MM.1S (cell line): ENCODE results near the gene BAZ1B.

Source experiments
- DNase-seq: peaks from one replicate; pipeline ENCODE4 v3.0.0-alpha.2; 2015
- H2AFZ ChIP-seq: fragments of 300-600 bp; sonication (generic); 2 replicates; pipeline ENCODE4 v1.6.0; 2016; ENCODE audit warnings: antibody characterized with exemption, low read length
- H3F3A ChIP-seq: fragments of 300-600 bp; sonication (generic); 2 replicates; pipeline ENCODE4 v1.6.1; 2016; ENCODE audit warnings: mild to moderate bottlenecking, antibody characterized with exemption, low read length, moderate library complexity, mixed read lengths; ENCODE audit not compliant: insufficient read depth
- H3K27ac ChIP-seq: fragments of 300-600 bp; sonication (generic); 2 replicates; pipeline ENCODE4 v1.5.1; 2016; ENCODE audit warnings: mild to moderate bottlenecking, low read length
- H3K27me3 ChIP-seq: fragments of 300-600 bp; sonication (generic); replicated peaks from 2 replicates; pipeline ENCODE4 v1.6.0; 2016; ENCODE audit warnings: low read length; ENCODE audit not compliant: insufficient read depth
- H3K36me3 ChIP-seq: fragments of 300-600 bp; sonication (generic); replicated peaks from 2 replicates; pipeline ENCODE4 v1.6.1; 2016; ENCODE audit warnings: mild to moderate bottlenecking, low read length, mixed read lengths; ENCODE audit not compliant: insufficient read depth
- H3K4me1 ChIP-seq: fragments of 300-600 bp; sonication (generic); 2 replicates; pipeline ENCODE4 v1.6.1; 2016; ENCODE audit warnings: low read length, mixed read lengths
- H3K4me2 ChIP-seq: fragments of 300-600 bp; sonication (generic); 2 replicates; pipeline ENCODE4 v1.6.0; 2016; ENCODE audit warnings: low read depth, low read length
- H3K4me3 ChIP-seq: fragments of 300-600 bp; sonication (generic); 2 replicates; pipeline ENCODE4 v1.5.1; 2016; ENCODE audit warnings: low read length, mixed read lengths
- H3K79me2 ChIP-seq: fragments of 300-600 bp; sonication (generic); 2 replicates; pipeline ENCODE4 v1.6.1; 2016; ENCODE audit warnings: mixed run types, low read length, mixed read lengths
- H3K9ac ChIP-seq: fragments of 300-600 bp; sonication (generic); 2 replicates; pipeline ENCODE4 v1.6.1; 2016; ENCODE audit warnings: low read length, mixed read lengths
- H3K9me2 ChIP-seq: fragments of 300-600 bp; sonication (generic); replicated peaks from 2 replicates; pipeline ENCODE4 v1.6.1; 2016; ENCODE audit warnings: mild to moderate bottlenecking, low read length, mixed read lengths; ENCODE audit not compliant: insufficient read depth
- H3K9me3 ChIP-seq: fragments of 300-600 bp; sonication (generic); replicated peaks from 2 replicates; pipeline ENCODE4 v1.6.1; 2016; ENCODE audit warnings: mild to moderate bottlenecking, low read length, mixed read lengths; ENCODE audit not compliant: insufficient read depth
- H4K20me1 ChIP-seq: fragments of 300-600 bp; sonication (generic); 2 replicates; pipeline ENCODE4 v1.6.1; 2016; ENCODE audit warnings: mild to moderate bottlenecking, low read length, moderate library complexity, mixed read lengths; ENCODE audit not compliant: insufficient read depth
- CTCF ChIP-seq: fragments of 300-600 bp; sonication (generic); IDR thresholded peaks from 2 replicates; pipeline ENCODE4 v1.5.1; 2016; ENCODE audit warnings: antibody characterized with exemption, low read length, mixed read lengths
- EZH2 ChIP-seq: fragments of 300-600 bp; sonication (generic); optimal IDR thresholded peaks from 2 replicates; pipeline ENCODE3; 2017; ENCODE audit warnings: low read depth, mild to moderate bottlenecking, antibody characterized with exemption, low read length, mixed read lengths
- EZH2phosphoT487 ChIP-seq: fragments of 300-600 bp; sonication (generic); IDR thresholded peaks from 2 replicates; pipeline ENCODE4 v1.6.1; 2018; ENCODE audit warnings: antibody characterized with exemption, low read length

The BAZ1B gene

GRCh38 chr7:73463260-73463659 is 58.8 kb downstream of the BAZ1B start:
- H3K27ac ChIP-seq = no peak overlapping the region
- H2AFZ ChIP-seq = no peak overlapping the region
- peaks cover 31% of the 10 kb centered on the region for H3K36me3 ChIP-seq
- H3K9ac ChIP-seq = no peak overlapping the region
- no peak overlapping the region for H3K4me2 ChIP-seq
- H3K27me3 ChIP-seq = no peaks in the 10 kb centered on the region
- TF ChIP-seq CTCF (no peak), EZH2phosphoT487 (no peak), EZH2 (no peak)
- DNase-seq = no peak
- no peaks in the 10 kb centered on the region for H4K20me1 ChIP-seq
- no peaks in the 10 kb centered on the region for H3K4me1 ChIP-seq
- H3K79me2 ChIP-seq = peaks cover 50% of the 10 kb centered on the region
- H3K4me3 ChIP-seq = no peak overlapping the region
- no peaks in the 10 kb centered on the region for H3K9me2 ChIP-seq
- H3F3A ChIP-seq = no peaks in the 10 kb centered on the region; the same call in 1 of the 2 replicates
- no peaks in the 10 kb centered on the region for H3K9me3 ChIP-seq

GRCh38 chr7:73461782-73462285 is 60.3 kb downstream of the BAZ1B start:
- H3K27ac ChIP-seq = no peak overlapping the region
- no peak overlapping the region for H3K9ac ChIP-seq
- peaks cover 50% of the 10 kb centered on the region for H3K79me2 ChIP-seq
- no peak overlapping the region for H3K4me3 ChIP-seq
- H3K27me3 ChIP-seq = no peaks in the 10 kb centered on the region
- no peaks in the 10 kb centered on the region for H3K9me2 ChIP-seq
- H3K4me1 ChIP-seq = no peaks in the 10 kb centered on the region
- peaks cover 34% of the 10 kb centered on the region for H3K36me3 ChIP-seq
- no peak overlapping the region for H2AFZ ChIP-seq
- no peak overlapping the region for H3K4me2 ChIP-seq
- H3K9me3 ChIP-seq = no peaks in the 10 kb centered on the region
- TF ChIP-seq EZH2 = no peak
- TF ChIP-seq CTCF = no peak
- TF ChIP-seq EZH2phosphoT487 = no peak
- no peak for DNase-seq
- no peaks in the 10 kb centered on the region for H4K20me1 ChIP-seq
- no peaks in the 10 kb centered on the region; the same call in 1 of the 2 replicates for H3F3A ChIP-seq

- Histone ChIP-seq H3K4me3 (no peak overlapping the region), H3K27me3 (no peaks in the 10 kb centered on the region), H3F3A (peaks cover 3% of the 10 kb centered on the region), H3K4me2 (no peak overlapping the region), H3K9ac (no peak overlapping the region), H3K9me2 (no peaks in the 10 kb centered on the region), H3K36me3 (peaks cover 21% of the 10 kb centered on the region), H3K9me3 (no peaks in the 10 kb centered on the region), H3K79me2 (peaks cover 37% of the 10 kb centered on the region), H3K27ac (no peak overlapping the region), H2AFZ (no peak overlapping the region), H3K4me1 (no peaks in the 10 kb centered on the region), H4K20me1 (no peaks in the 10 kb centered on the region)
- no peak for DNase-seq
- TF ChIP-seq EZH2 = no peak
- no peak for TF ChIP-seq EZH2phosphoT487
- no peak for TF ChIP-seq CTCF
These were observed 67.7 kb downstream of the BAZ1B start for GRCh38 chr7:73454424-73454823.
